H54 (cell line): ENCODE results near the gene ACTL6B.
"Not testable (repeated sequence)": the region's sequence is repeated elsewhere in the genome, so short reads cannot be mapped to it uniquely, and the experiment has no call there.

Experiments
- DNase-seq: peaks from one replicate; pipeline ENCODE4 v3.0.0; 2011; ENCODE audit warnings: low spot score, mixed read lengths; ENCODE audit not compliant: insufficient read length
- FAIRE-seq: peaks from 3 replicates; lab custom pipeline; 2011; peaks lifted over from hg19 to GRCh38; lab: Jason Lieb, UNC
- POLR2A ChIP-seq: IDR thresholded peaks from 2 replicates; pipeline ENCODE4 v1.6.1; 2011; ENCODE audit warnings: low read depth, mild to moderate bottlenecking, low read length

ACTL6B gene

GRCh38 chr7:100671353-100672327 is 15.4 kb upstream of the ACTL6B start:
- TF ChIP-seq POLR2A = no peak
- no peak for FAIRE-seq
- no peak for DNase-seq

GRCh38 chr7:100670074-100670473 is 13.8 kb upstream of the ACTL6B start:
- FAIRE-seq = no peak
- TF ChIP-seq POLR2A = no peak
- DNase-seq = no peak

- FAIRE-seq, DNase-seq: not testable (repeated sequence)
Measured at GRCh38 chr7:100669106-100669505, 12.9 kb upstream of the ACTL6B start.

GRCh38 chr7:100668069-100668449 is 11.8 kb upstream of the ACTL6B start:
- DNase-seq = no peak
- FAIRE-seq = no peak
- no peak for TF ChIP-seq POLR2A

- DNase-seq = no peak
- FAIRE-seq = no peak
- no peak for TF ChIP-seq POLR2A
Measured at GRCh38 chr7:100667331-100668068, 11.3 kb upstream of the ACTL6B start.

- no peak for FAIRE-seq
- TF ChIP-seq POLR2A = no peak
Measured at GRCh38 chr7:100665168-100665726, 9.0 kb upstream of the ACTL6B start.

GRCh38 chr7:100662194-100662776 is 6.0 kb upstream of the ACTL6B start:
- not testable (repeated sequence) for FAIRE-seq, DNase-seq

More at GRCh38 chr7:100665168-100665726, 9.0 kb upstream of the ACTL6B start:
- no peak for DNase-seq

- no peak for TF ChIP-seq POLR2A
- DNase-seq (no peak), FAIRE-seq (no peak)
Measured at GRCh38 chr7:100654908-100655831, 1.1 kb downstream of the ACTL6B start.

GRCh38 chr7:100649826-100650565 is 6.3 kb downstream of the ACTL6B start:
- TF ChIP-seq POLR2A = no peak
- FAIRE-seq = no peak
- no peak for DNase-seq

GRCh38 chr7:100642534-100642907 is 13.7 kb downstream of the ACTL6B start:
- DNase-seq (no peak), FAIRE-seq (no peak)
- no peak for TF ChIP-seq POLR2A

GRCh38 chr7:100641860-100642533 is 14.3 kb downstream of the ACTL6B start:
- DNase-seq (no peak), FAIRE-seq (no peak)
- TF ChIP-seq POLR2A = no peak

- FAIRE-seq = no peak
Measured at GRCh38 chr7:100641463-100641859, 14.8 kb downstream of the ACTL6B start, which contains the start of gene TFR2. TFR2 (minus strand) TSS chr7:100641552; CDS start chr7:100641509, 43 bp downstream.

More at GRCh38 chr7:100641463-100641859, 14.8 kb downstream of the ACTL6B start, which contains the start of gene TFR2:
- no peak for DNase-seq
- TF ChIP-seq POLR2A = no peak
